ENCODE measurements around the gene FGR.
"Not testable (repeated sequence)": the region's sequence is repeated elsewhere in the genome, so short reads cannot be mapped to it uniquely, and the experiment has no call there.

The FGR gene

DNA sequence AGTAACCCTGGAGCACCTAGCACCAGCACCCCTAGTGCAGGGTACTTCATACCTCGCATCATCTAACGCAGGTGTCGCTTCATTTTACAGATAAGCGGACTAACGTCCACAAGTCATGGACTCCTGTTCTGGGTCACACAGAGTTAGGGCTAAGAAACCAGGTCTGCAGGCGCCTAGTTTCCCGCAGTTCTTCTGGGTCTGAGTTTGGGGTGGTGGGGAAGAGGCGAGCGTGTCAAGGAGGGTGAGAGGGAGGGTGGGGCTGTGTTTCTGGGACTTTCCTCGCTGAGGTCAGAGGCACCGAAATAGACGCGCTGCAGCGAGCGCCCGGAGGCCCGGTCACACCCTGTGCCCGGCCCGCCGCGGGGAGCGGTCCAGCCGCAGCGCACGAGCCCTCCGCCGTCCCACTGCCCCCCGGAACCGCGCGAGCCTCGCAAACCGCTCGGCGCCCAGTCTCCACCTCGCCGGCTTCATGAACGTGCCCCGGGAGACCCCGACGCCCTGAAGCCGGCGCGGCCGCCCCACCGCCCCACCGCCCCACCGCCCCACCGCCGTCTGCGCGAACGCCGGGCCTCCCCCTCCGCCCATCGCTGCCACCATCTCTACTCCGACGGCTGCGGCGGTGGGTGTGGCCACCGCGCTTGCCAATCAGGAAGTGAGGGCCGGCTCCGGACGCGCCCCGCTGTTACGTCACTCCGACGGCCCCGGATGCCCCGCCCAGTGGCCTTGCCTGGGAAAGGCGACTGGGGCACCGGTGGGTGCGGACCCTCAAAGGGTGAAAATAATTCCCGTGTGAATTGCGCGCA, 24.7 kb upstream of the FGR start:
- peak; percentile 64 to 89 for DNase-seq

DNA sequence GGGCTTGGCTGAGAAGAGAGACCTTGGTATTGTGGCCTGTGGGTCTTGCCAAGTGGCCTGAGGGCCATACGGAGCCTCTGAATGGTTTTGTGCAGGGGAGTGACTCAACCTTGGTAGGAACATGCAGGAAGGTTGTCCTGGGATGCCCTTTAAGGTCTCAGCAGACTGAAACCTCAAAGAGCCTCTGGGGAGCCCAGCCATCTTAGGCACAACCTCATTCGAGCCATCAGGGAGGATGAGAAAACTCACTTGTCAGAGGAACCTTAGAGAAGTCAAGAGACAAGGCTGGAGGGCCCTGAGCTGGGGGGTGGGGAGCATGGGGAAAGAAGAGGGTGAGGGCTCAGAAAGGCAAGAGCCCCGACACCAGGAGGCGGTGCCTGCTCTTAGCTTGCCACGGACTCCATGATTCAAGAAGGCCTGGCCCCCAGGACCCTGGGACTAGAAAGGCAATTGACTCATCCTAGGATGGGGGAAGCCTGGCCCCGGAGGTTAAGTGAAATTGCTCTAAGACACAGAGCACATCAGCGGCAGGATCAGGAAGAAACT, 24.0 kb upstream of the FGR start:
- DNase-seq = no peak

GRCh38 chr1:27656157-27656893, 21.3 kb upstream of the FGR start:
- DNase-seq = no peak

DNA sequence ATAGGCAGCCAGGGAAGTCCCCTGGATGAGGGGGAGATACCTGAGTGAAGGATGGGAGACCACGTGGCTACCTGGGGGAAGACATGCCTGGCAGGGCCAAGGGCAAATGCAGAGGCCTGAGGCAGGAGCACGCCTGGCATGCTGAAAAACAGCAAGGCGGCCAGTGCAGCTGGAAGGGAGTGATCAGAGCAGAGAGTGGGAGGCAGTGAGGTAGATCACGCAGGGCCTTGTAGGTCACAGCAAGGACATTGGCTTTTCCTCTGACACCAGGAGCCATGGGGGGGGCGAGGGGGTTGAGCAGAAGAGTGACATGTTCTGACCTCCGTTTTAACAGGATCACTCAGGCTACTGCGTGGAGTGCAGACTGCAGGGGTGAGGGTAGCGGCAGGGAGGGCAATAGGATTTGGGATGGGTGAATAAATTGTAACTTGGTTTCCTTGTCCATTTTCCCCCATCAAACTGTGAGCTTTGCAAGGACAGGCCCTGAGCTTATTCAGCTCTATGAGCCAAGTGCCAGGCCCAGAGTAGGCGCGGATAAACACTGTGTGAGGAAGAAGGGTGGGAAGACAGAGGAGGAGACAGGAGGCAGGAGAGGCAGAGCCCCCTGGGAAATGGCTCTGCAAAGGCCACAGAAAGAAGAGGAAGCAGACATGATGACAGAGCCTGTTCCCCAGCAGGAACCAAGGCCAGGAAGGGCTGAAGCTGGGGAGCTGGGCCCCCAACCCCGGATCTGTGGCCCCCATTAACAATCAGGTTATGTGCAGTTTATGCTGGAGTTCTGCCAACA, 20.4 kb upstream of the FGR start:
- DNase-seq = no peak

GRCh38 chr1:27652111-27652864, 17.3 kb upstream of the FGR start:
- no peak for DNase-seq

GRCh38 chr1:27650539-27651175, 15.7 kb upstream of the FGR start:
- peak in 1 of 2 experiments; percentile 24 for DNase-seq

- DNase-seq = no peak
These were observed 15.2 kb upstream of the FGR start for GRCh38 chr1:27650171-27650538.

GRCh38 chr1:27649306-27649635, 14.3 kb upstream of the FGR start:
- no peak for DNase-seq

DNA sequence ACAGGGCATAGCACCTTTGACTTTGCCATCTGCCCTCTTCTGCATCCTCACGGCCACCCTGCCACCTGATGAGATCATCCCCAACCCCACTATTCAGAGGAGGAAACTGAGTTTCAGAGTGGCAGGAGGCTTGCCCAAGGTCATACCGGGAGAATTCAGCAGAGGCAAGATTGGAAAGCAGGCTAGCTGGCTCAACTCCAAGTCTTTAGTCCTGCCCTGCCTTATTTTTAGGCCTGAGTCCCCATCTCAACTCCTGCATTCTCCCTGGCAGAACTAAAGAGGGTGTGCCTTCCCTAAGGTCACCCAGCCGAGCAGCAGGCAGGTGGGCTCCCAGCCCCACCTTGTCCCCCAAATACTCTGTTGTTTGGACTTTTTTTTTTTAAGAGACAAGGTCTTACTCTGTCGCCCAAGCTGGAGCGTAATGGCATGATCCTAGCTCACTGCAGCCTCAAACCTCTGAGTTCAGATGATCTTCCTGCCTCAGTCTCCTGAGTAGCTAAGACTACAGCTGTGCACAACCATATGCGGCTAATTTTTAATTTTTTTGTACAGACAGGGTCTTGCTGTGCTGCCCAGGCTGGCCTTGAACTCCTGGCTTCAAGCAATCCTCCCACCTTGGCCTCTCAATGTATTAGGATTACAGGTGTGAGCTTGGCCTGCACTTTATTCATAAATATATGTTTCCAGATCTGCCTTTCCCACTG, 13.8 kb upstream of the FGR start:
- DNase-seq = no peak

DNA sequence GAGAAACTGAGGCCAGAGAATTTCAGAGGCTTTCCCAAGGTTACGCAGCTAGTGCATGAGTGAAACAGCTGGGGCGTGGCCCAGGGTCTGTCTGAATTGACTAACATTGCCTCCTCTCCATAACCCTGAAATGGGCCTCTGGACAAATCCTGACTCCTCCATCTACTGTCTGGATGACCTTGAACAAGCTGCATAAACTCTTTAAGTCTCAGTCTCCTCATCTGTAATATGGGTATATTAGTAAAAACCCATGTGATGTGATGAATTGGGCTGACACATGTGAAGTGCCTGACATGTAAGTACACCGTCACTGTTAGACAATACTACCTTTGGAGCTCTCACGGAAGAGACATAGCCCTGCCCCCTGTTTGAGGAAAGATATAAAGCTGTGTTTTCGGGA, 12.3 kb upstream of the FGR start:
- no peak for DNase-seq

DNA sequence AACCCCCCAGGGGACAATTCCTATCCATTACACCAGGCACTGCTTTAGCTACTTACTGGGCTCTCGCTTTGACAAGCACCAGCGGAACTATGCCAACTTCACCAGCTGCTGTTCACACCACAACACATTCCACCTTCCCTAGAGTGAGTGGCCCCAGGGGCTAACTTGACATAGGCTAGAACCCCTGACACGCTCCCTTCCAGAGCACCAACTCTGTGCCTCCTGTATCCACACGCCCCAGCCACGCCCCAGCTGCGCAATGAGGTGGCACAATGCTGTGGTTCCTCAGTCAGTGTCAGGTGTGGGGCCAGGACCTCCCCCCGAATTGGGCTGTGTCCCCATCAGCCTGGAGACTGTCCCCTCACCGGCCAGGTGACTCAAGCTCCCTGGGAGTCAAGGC, 11.7 kb upstream of the FGR start:
- DNase-seq = no peak

- DNase-seq = no peak
These were observed 10.1 kb upstream of the FGR start for GRCh38 chr1:27645071-27645415.

- no peak for DNase-seq
These were observed 9.5 kb upstream of the FGR start for GRCh38 chr1:27644369-27645070.

DNA sequence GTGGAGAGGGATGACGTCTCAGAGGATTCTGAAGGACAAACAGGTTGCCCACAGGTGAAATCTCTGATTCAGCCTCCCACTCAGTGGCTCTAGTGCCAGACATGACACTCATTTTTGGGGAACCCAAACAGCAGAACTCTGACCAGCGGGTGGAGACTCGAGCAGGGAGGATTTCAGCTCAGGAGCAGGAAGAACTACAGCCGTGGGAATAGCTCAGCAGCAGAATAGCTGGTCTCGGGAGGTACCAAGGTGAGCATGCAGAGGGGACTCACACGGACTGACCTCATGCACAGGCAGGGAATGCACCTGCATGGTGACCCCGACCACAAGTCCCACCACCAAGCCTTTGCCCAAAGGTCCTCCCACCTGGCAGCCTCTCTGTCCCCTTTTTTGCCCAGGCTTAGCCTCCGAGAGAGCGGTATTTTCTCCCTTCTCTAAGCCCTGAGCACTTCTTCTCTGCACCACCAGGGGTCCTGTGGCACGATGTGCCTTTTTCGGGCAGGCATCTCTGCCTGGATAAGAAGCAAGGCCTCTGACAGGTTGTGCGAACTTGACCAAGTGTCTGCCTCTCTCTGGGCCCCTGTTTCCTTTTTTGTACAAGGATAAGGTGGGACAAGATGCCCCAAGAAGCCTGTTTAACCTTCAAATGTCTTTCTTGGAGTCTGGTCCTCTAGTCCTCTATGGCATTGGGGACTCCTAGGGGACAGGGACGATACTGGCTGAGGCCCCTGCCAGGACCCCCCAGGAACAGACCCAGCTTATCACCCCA, 8.8 kb upstream of the FGR start:
- peak in 1 of 2 experiments; percentile 53 for DNase-seq

DNA sequence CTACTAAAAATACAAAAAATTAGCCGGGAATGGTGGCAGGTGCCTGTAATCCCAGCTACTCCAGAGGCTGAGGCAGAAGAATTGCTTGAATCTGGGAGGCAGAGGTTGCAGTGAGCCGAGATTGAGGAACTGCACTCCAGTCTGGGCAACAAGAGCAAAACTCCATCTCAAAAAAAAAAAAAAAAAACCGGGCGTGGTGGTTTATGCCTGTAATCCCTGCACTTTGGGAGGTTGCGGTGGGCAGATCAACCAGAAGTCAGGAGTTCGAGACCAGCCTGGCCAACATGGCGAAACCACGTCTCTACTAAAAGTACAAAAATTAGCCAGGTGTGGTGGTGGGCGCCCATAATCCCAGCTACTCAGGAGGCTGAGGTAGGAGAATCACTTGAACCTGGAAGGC, 5.5 kb upstream of the FGR start:
- DNase-seq = not testable (repeated sequence)

DNA sequence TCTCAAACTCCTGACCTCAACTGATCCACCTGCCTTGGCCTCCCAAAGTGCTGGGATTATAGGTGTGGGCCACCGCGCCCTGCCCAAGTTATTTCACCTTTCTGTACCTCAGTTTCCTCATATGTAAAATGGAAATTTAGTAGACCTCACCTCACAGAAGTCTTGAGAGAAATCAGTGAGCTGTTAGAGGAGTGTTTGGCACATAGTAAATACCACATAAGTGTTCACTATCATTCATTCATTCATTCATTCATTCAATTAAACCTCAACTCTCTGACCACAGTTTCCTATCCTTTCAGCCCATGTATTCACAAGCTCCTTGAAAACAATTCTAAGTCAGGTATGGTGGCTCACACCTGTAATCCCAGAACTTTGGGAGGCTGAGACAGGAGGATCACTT, 3.8 kb upstream of the FGR start:
- no peak for DNase-seq

- no peak for DNase-seq
These were observed 3.2 kb upstream of the FGR start for GRCh38 chr1:27638047-27638734.

DNA sequence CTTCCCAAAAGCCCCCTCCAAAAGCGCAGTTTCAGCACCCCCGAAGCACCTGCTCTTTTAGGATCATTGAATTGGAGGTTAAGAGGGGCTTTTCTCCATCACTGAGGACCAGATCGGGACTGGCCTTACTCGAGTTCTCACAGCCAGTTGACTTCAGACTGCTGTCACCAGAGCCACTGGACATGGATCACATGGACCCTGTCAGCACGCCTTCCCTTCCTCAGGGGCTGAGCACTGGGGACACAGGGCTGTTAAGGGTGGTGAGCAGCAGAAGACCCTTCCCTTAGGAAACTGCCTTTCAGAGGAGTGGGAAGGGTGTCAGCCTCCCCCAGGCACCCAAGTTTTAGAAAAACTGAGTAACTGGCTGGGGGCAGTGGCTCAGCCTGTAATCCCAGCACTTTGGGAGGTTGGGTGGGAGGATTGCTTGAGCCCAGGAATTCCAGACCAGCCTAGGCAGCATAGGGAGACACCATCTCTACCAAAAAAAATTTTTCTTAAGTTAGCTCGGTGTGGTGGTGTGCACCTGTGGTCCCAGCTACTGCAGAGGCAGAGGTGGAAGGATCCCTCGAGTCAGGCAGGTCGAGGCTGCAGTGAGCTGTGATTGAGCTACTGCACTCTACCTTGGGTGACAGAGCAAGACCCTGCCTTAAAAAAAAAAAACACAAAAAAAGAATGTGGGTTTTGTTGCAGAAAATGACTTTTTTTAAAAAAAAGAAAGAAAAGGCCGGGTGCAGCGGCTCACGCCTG, 584 bp upstream of the FGR start:
- DNase-seq = no peak
